ENCODE data around the gene CPT2.

Gene CPT2

GRCh38 chr1:53220171-53220961, 23.7 kb downstream of the CPT2 start, which contains the start of gene CZIB:
Gene CZIB (minus strand): TSS chr1:53220634. CDS start chr1:53220575, 59 bp downstream.
- peak; percentile 91 to 92 for DNase-seq

DNA sequence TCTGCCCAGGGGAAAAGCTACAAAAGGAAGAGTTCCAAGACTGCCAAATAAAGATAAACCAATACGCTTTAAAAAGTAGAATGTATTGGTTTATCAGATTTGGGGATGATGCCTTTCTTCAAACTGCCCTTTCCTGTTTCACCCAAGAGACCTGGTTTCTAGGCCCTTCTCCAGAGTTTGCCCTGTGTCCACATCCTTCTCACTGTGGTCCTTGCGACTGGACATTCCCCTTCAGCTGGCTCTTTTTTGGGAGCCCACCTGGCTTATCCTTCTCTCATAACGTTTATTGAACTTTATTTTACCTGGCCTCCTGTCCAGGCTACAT, 24.3 kb downstream of the CPT2 start:
- DNase-seq = no peak

GRCh38 chr1:53237638-53238037, 41.0 kb downstream of the CPT2 start:
- no peak for DNase-seq

DNA sequence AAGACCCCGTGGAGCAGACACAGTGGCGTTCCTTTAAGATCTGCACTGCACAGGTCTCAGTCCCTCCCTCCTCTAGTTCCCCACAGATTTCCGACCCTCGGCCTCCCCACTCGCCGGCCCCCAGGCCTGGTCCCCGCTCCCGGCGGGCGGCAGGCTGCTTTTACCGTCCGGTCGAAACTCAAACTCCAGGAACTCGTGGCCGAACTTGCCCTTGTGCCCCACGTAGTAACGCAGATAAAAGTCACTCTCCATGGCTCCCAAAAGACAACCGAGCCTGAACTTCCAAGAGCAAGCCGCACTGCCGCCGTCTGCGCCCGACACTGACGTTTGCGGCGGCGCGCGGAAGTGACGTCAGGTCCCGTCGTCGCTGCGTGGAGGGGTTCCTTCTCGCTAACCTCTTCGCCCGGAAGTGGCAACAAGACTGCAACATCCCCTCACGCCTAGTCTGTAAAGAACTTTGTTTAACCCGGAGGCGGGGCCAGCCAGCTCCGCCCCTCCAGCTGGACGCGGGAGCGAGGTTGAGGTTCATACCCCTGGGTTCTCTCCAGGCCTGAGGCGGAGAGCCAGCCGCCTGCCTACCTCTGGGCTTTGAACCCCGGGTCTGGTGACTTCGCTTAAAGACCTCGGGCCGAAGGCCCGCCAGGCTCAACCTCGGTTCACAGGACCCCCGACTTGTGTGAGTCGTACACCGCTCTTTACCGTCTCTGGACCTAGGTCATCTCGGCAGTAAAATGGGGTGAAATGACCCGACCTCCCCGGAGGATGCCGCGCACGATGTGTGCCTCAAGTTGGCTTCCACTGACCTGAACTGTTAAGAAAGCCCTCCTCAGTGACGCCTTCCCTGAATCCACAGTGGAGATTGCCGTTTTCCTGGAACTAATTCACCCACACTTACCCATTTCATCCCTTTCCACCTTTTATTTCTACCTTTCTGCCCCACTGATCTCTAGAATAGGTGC, 41.9 kb downstream of the CPT2 start, which contains the start of gene MAGOH:
TSS of gene MAGOH (minus strand) at position 322 of the 959 bp plus-strand sequence. CDS start at position 252, 70 bp downstream.
- peak; percentile 59 to 75 for DNase-seq

GRCh38 chr1:53241828-53242227, 45.2 kb downstream of the CPT2 start:
- no peak for DNase-seq

GRCh38 chr1:53242381-53242780, 45.8 kb downstream of the CPT2 start:
- no peak for DNase-seq

DNA sequence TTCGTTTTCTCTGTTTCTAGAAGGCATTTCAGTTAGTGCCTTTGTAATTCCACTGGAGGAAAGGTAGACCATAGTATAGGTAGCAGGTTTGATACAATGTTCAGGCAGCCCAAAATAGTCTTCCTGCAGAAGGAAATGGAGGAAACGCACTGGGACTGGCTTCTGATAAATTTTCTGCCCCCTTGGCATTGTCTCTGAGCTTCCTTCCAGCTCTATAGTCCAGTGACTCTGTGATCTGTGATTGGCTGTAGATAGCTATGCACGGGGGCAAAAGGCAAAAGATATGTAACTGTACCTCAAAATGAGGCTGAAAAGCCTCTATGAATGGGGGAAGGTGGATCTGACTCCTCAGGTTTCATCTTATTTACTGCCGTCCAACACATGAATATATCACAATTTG, 47.5 kb downstream of the CPT2 start:
- DNase-seq = no peak

DNA sequence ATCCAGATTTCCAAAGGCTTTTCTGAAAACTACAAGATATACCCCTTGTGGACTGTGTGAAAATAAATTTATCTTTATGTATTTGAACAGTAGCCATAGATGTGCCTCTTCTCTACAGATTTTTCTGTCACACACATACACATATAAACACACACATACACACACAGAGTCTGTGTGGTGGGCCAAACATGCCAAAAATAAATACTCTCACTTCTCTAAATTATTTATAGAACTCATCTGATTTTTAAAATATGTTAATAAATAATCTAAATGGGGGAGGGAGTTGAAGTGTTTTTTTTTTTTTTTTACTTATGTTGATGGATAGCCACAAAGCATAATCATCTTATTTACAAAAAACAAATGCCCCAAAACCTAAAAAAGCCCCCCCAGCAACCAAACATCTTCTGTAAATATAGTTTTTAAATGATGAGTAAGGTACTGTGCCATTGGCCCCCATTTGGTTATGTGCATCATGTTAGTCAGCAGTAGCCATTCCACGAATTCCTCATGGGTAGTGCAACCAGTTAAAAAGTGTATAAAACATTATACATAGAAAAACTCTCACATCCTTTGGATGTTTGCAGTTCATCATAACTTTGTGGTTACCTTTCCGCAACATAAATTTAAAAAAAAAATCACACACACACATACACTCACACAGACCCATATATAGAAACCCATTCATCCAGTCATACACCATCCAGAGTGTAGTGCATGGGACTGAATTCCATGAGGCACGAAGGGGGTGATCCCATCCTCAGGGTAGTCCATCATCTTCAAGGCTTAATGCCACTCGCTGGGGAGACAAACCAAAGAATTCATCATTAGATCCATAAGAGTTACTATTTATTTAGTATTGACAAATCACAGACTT, 49.9 kb downstream of the CPT2 start:
- no peak for DNase-seq

GRCh38 chr1:53249706-53250105, 53.1 kb downstream of the CPT2 start:
- no peak for DNase-seq

- no peak for DNase-seq
Measured at GRCh38 chr1:53250325-53250724, 53.7 kb downstream of the CPT2 start.

DNA sequence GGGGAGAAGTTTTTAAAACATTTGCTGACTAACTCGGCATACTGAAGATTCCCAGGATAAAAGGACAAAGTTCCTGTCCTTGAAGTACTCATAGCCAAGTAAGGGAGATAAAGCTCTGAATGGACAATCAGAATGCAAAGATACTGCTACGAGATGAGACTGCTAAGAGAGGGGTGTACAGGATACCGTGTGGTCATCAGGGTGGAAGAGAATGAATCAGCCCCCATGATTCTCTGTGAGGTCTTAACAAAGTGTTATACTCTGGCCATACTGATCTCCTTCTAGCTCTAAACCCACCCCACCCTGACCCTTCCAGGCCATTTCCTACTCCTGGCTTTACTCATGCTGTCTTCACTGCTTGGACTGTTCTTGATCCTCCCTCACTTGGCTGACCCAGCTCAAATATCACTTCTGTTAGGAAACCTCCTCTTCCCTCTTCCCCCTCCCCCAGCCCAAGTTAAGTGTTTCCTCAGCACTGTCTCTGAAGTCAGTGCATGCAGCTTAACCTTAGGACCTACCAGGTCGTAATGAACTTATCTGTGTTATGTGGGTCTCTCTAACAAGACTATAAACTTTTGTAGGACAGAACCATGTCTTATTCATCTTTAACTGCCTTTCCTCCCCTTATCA, 57.5 kb downstream of the CPT2 start:
- no peak for DNase-seq

DNA sequence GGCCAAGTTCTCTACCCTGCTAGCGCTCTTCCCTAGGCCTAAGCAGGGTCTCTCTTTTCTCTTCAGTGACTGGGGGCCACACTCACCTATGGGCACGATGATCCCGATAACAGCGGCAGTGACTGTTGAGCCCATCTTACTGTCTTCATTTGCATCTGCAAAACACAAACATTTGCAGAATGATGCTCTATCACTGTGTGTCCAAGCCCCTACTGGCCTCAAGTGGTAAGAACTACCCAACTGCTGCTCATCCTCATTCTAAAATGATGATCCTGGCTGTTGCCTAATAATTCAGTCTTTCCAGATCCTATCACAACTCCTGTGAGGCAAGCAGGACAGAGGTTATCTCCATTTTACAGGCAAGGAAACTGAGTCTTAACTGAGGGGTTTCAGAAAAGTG, 58.4 kb downstream of the CPT2 start:
- no peak for DNase-seq

GRCh38 chr1:53256511-53257453, 60.2 kb downstream of the CPT2 start:
- no peak for DNase-seq

- no peak for DNase-seq
Measured at GRCh38 chr1:53257454-53258081, 60.9 kb downstream of the CPT2 start.

- DNase-seq = no peak
Measured at GRCh38 chr1:53258216-53258615, 61.6 kb downstream of the CPT2 start.

GRCh38 chr1:53259932-53260331, 63.3 kb downstream of the CPT2 start:
- DNase-seq = no peak

GRCh38 chr1:53260631-53261247, 64.1 kb downstream of the CPT2 start:
- no peak for DNase-seq

- no peak for DNase-seq
Measured at GRCh38 chr1:53262000-53262399, 65.4 kb downstream of the CPT2 start.
